B cell (primary cell): ENCODE results near the gene LRBA. TPM values are rescaled to one million over a fixed set of nuclear protein-coding genes. Genes with fewer than 3 reads are reported as not detected.

Experiments used
- ATAC-seq: fragments of 200-7000 bp; cut with Tn5 transposase; one replicate; pipeline ENCODE4 v1.10.0; 2021; ENCODE audit warnings: low read depth, mild to moderate bottlenecking, moderate number of reproducible peaks, moderate library complexity
- CTCF ChIA-PET: fragments of 350-600 bp; sonication (Branson Sonifier 250); formaldehyde crosslinking; loops from one replicate; lab custom pipeline; 2021; ENCODE audit warnings: antibody characterized with exemption, inconsistent platforms; lab: Charles Lee
- POLR2A ChIA-PET: fragments of 350-600 bp; sonication (Branson Sonifier 250); formaldehyde crosslinking; loops from one replicate; lab custom pipeline; 2021; ENCODE audit warnings: antibody characterized with exemption; lab: Charles Lee
- DNase-seq: peaks from one replicate; pipeline ENCODE4 v3.0.0; 2013
- H2AFZ ChIP-seq: 2 replicates; pipeline ENCODE4 v1.6.1; 2012; ENCODE audit warnings: mild to moderate bottlenecking, low read depth, low read length; ENCODE audit not compliant: insufficient read depth, poor library complexity, severe bottlenecking
- H3K27ac ChIP-seq, 2 donors: 1 replicate in 1 of 2; 2 replicates in 1 of 2; pipeline ENCODE4 v1.5.1; 2012 to 2013; ENCODE audit warnings: low read length in 2 of 2, mild to moderate bottlenecking in 2 of 2, moderate library complexity in 1 of 2
- H3K27me3 ChIP-seq, 4 experiments: fragments of 200-600 bp in 1 of 4; sonication (generic) in 1 of 4; replicated peaks in 1 of 4; 1 replicate in 2 of 4; 2 replicates in 2 of 4; pipeline versions ENCODE4 v1.6.1 to v1.7.0; 2013 to 2016; ENCODE audit warnings: low read length in 3 of 4, mild to moderate bottlenecking in 2 of 4, mixed read lengths in 1 of 4, moderate library complexity in 1 of 4; ENCODE audit not compliant: insufficient read depth in 4 of 4, control insufficient read depth in 3 of 4; ENCODE audit errors: control extremely low read depth in 1 of 4
- H3K36me3 ChIP-seq, 2 experiments: replicated peaks in 1 of 2; 1 replicate in 1 of 2; 2 replicates in 1 of 2; pipeline versions ENCODE4 v1.6.1 to v1.7.1; 2013; ENCODE audit warnings: low read length in 1 of 2; ENCODE audit not compliant: insufficient read depth in 2 of 2, control insufficient read depth in 1 of 2; ENCODE audit errors: control extremely low read depth in 1 of 2, extremely low read depth in 1 of 2
- H3K4me1 ChIP-seq, 2 donors: fragments of 200-600 bp in 1 of 2; sonication (generic) in 1 of 2; 1 replicate in 1 of 2; 2 replicates in 1 of 2; pipeline versions ENCODE4 v1.5.1 to v1.6.1; 2013 to 2017; ENCODE audit warnings: low read length in 2 of 2; ENCODE audit not compliant: control insufficient read depth in 2 of 2, insufficient read depth in 2 of 2
- H3K4me2 ChIP-seq: replicated peaks from 2 replicates; pipeline ENCODE3; 2012; ENCODE audit warnings: mild to moderate bottlenecking, low read depth, low read length; ENCODE audit not compliant: poor library complexity, severe bottlenecking
- H3K4me3 ChIP-seq, 5 experiments: fragments of 200-600 bp in 1 of 5; sonication (generic) in 1 of 5; 1 replicate in 3 of 5; 2 replicates in 2 of 5; pipeline versions ENCODE4 v1.5.1 to v1.7.0; 2011 to 2016; ENCODE audit warnings: low read length in 4 of 5, mild to moderate bottlenecking in 4 of 5, low read depth in 2 of 5, control low read depth in 1 of 5, moderate library complexity in 1 of 5; ENCODE audit not compliant: insufficient read depth in 1 of 5; ENCODE audit errors: control extremely low read depth in 1 of 5, extremely low read depth in 1 of 5
- H3K79me2 ChIP-seq: fragments of 200-600 bp; sonication (generic); one replicate; pipeline ENCODE4 v1.6.0; 2016; ENCODE audit warnings: low read length; ENCODE audit not compliant: control insufficient read depth, insufficient read depth
- H3K9ac ChIP-seq: fragments of 200-600 bp; sonication (generic); 2 replicates; pipeline ENCODE4 v1.6.1; 2017; ENCODE audit warnings: mild to moderate bottlenecking, low read length, moderate library complexity
- H3K9me3 ChIP-seq, 3 donors: one replicate each; pipeline versions ENCODE4 v1.6.1 to v1.7.1; 2013; ENCODE audit warnings: low read length in 2 of 3; ENCODE audit not compliant: control insufficient read depth in 2 of 3, insufficient read depth in 1 of 3; ENCODE audit errors: control extremely low read depth in 1 of 3
- H4K20me1 ChIP-seq: 2 replicates; pipeline ENCODE4 v1.6.0; 2012; ENCODE audit warnings: mild to moderate bottlenecking, low read length; ENCODE audit not compliant: insufficient read depth, control insufficient read depth, poor library complexity, severe bottlenecking
- H3K27ac Mint-ChIP-seq: one replicate; pipeline ENCODE4 v1.8.0; 2021; ENCODE audit warnings: mixed read lengths
- H3K27me3 Mint-ChIP-seq: one replicate; pipeline ENCODE4 v1.8.0; 2021; ENCODE audit warnings: mixed read lengths
- H3K4me1 Mint-ChIP-seq: one replicate; pipeline ENCODE4 v1.8.0; 2021; ENCODE audit warnings: mixed read lengths
- H3K4me3 Mint-ChIP-seq: one replicate; pipeline ENCODE4 v1.8.0; 2021; ENCODE audit warnings: mixed read lengths
- H3K9me3 Mint-ChIP-seq: one replicate; pipeline ENCODE4 v1.8.0; 2022; ENCODE audit warnings: mixed read lengths; ENCODE audit not compliant: insufficient read depth
- EZH2 ChIP-seq: IDR thresholded peaks from 2 replicates; pipeline ENCODE4 v1.6.1; 2012; ENCODE audit warnings: borderline replicate concordance, low read depth, mild to moderate bottlenecking, moderate library complexity, low read length; ENCODE audit not compliant: insufficient read depth, poor library complexity, severe bottlenecking
- WGBS: methylation state at CpG from one replicate; pipeline ENCODE4 v1.1.5; 2013; ENCODE audit warnings: missing lambda C conversion rate; ENCODE audit not compliant: insufficient coverage; 5-methylcytosine and 5-hydroxymethylcytosine counted together
- intact Hi-C: fragments of 100-400 bp; cut with micrococcal nuclease; formaldehyde crosslinking; loops from one replicate; pipeline ENCODE4 v1.10.0; 2022
- polyA plus RNA-seq: library from polyadenylated mRNA; depleted of rRNA; stranded (reverse); fragments of >200 nt; gene quantifications from 2 replicates; pipeline ENCODE4 v1.2.3, GENCODE V29; 2012
- total RNA-seq, 2 donors: library from RNA; stranded (reverse); fragments of 120-200 nt in 1 of 2; gene quantifications; 1 replicate in 1 of 2; 2 replicates in 1 of 2; pipeline versions ENCODE4 v1.2.3 to v1.2.4, GENCODE V29; 2013 to 2022
- TF ChIP-seq, protein P1 (sequence below): fragments of 200-600 bp; IDR thresholded peaks from one replicate; pipeline ENCODE4 v1.8.0; 2022; ENCODE audit warnings: antibody characterized with exemption, mild to moderate bottlenecking

LRBA gene
- total and polyA plus RNA-seq, 2 donors (not counting 1 experiment from before 2014, with no cell fraction given), result 17.5 to 86.7 TPM

DNA sequence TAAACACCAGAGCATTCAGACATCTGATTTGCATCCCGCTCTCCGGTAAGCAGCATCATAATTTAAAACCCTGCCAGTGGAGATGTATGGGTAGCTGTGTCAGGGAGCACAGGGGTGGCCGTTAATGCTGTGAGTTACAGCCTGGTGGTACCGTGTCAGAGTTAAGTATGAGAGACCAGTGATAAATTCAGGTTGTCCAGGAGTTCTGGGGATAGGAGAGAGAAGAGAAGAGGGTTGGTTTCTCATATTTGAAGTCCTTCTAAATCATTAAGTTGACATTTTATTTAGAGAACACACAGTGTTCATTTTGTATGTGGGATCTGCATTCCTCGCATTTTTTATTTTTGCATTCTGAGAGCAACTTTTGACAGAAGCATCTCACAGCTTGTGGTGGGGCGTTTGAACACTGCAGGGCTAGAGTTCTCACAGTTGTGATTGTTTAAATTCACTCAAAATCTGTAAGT is 779.2 kb downstream of the LRBA start:
- Mint-ChIP-seq H3K27ac (no peak overlapping the region), H3K27me3 (no peaks in the 10 kb centered on the region)
- POLR2A ChIA-PET, result no interaction called here

DNA sequence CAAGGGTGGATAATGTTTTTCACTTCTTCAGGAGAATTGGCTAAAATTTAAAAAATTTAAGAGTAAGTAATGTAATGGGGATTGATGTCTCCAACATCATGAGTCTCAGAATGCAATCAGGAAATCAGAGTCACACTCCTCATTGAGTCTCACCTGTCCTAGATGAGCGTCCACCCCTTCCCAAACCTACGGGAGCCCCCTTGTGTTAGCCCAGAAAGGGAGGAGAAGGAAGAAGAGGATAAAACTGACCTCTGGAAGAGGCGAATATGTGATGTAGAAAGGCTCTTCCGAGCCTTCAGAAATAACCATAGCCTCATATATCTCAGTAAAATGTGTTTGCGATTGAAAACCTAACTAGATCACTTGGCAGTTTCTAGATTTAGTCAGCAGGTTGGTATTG is 779.8 kb downstream of the LRBA start:
- Histone ChIP-seq H2AFZ (no peak overlapping the region), H3K27me3 (no peaks in the 10 kb centered on the region), H3K9me3 (no peaks in the 10 kb centered on the region), H3K27ac (no peak overlapping the region), H4K20me1 (no peaks in the 10 kb centered on the region), H3K79me2 (no peaks in the 10 kb centered on the region), H3K4me2 (no peak overlapping the region), H3K36me3 (no peaks in the 10 kb centered on the region), H3K9ac (no peak overlapping the region), H3K4me3 (no peak overlapping the region), H3K4me1 (no peaks in the 10 kb centered on the region)
- H3K27me3 Mint-ChIP-seq, result no peaks in the 10 kb centered on the region
- TF ChIP-seq, protein P1, sequence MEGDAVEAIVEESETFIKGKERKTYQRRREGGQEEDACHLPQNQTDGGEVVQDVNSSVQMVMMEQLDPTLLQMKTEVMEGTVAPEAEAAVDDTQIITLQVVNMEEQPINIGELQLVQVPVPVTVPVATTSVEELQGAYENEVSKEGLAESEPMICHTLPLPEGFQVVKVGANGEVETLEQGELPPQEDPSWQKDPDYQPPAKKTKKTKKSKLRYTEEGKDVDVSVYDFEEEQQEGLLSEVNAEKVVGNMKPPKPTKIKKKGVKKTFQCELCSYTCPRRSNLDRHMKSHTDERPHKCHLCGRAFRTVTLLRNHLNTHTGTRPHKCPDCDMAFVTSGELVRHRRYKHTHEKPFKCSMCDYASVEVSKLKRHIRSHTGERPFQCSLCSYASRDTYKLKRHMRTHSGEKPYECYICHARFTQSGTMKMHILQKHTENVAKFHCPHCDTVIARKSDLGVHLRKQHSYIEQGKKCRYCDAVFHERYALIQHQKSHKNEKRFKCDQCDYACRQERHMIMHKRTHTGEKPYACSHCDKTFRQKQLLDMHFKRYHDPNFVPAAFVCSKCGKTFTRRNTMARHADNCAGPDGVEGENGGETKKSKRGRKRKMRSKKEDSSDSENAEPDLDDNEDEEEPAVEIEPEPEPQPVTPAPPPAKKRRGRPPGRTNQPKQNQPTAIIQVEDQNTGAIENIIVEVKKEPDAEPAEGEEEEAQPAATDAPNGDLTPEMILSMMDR, result no peak
- no peak for TF ChIP-seq EZH2
- WGBS, result no CpG with 5 or more reads among the region's 5 CpGs
- CTCF ChIA-PET, result no interaction called here
- no peaks in the 10 kb centered on the region for H3K9me3 Mint-ChIP-seq
- POLR2A ChIA-PET, result no interaction called here
- H3K4me3 Mint-ChIP-seq, result no peak overlapping the region
- DNase-seq, result no peak
- intact Hi-C loops, result no loop called here
- no peak overlapping the region for H3K27ac Mint-ChIP-seq
- ATAC-seq, result no peak
- H3K4me1 Mint-ChIP-seq, result no peaks in the 10 kb centered on the region

More for the DNA sequence above, 779.2 kb downstream of the LRBA start:
- intact Hi-C loops, result no loop called here
- Histone ChIP-seq H3K4me2 (no peak overlapping the region), H3K27me3 (no peaks in the 10 kb centered on the region), H3K79me2 (no peaks in the 10 kb centered on the region), H3K27ac (no peak overlapping the region), H3K9ac (no peak overlapping the region), H3K4me3 (no peak overlapping the region), H3K9me3 (no peaks in the 10 kb centered on the region), H3K4me1 (no peaks in the 10 kb centered on the region), H3K36me3 (no peaks in the 10 kb centered on the region), H2AFZ (no peak overlapping the region), H4K20me1 (no peaks in the 10 kb centered on the region)
- CTCF ChIA-PET, result no interaction called here
- DNase-seq (no peak), ATAC-seq (no peak)
- TF ChIP-seq, protein P1, result no peak
- TF ChIP-seq EZH2, result no peak
- no peaks in the 10 kb centered on the region for H3K9me3 Mint-ChIP-seq
- WGBS, result 90% methylated on average over 5 of the region's 6 CpGs
- no peak overlapping the region for H3K4me3 Mint-ChIP-seq
- H3K4me1 Mint-ChIP-seq, result no peaks in the 10 kb centered on the region
